NCI-H146 treated with DMSO at 0.1 percent for 48 hours (cell line): ENCODE results near the gene BMP2.
A peak's percentile ranks its signal among the peaks of the same experiment; 100 is the strongest.

ENCODE experiments used
- DNase-seq: peaks from one replicate; lab custom pipeline; 2025; ENCODE audit not compliant: unreplicated experiment; lab: John Stamatoyannopoulos, UW

The BMP2 gene

DNA sequence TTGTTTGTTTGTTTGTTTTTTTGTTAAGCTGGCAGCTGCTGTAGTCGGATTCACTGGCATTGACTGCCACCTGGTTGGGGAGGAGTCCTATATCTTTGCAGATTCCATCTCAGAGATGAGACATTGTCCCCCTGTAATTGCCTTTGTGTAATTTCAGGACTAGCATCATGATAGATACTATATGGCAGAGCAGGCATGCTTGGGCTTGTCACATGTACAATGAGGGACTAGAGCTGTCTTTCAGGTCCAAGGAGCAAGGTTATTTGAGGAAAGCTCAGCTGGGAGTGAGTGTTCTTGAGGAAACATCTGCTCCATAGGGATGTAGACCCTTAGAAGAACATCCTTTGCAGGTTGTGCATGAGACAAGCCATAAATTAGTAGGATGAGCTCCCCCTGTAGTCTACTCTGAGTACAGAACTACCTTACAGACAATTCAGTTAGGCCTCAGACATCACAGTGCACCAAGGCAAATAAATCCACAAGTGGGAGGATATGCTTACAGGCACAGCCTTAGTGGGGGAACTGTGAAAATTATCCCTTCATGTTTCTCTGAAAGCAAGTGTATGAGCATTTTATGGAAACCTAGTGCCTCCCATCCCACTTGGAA, 62.1 kb downstream of the BMP2 start:
- peak; percentile 51 for DNase-seq
